Subcutaneous adipose tissue (tissue), 4 donors: Measurements from ENCODE around the gene OPCML. TPM values are rescaled to one million over a fixed set of nuclear protein-coding genes. Genes with fewer than 3 reads are reported as not detected.

Experiments used
- total RNA-seq, 4 donors: library from RNA; depleted of rRNA; stranded (reverse); fragments of >200 nt; gene quantifications; one replicate each; pipeline ENCODE4 v1.1.0, GENCODE V29; 2016
- TF ChIP-seq, protein P1 (sequence below): fragments of 450-650 bp; IDR thresholded peaks from one replicate; pipeline ENCODE4 v1.5.1; 2016; ENCODE audit warnings: low read depth, mild to moderate bottlenecking, control low read depth, antibody characterized with exemption, moderate library complexity

The OPCML gene
- total RNA-seq, 4 donors from 2014 or later, result under 0.01 TPM; not detected in 3

- TF ChIP-seq, protein P1, sequence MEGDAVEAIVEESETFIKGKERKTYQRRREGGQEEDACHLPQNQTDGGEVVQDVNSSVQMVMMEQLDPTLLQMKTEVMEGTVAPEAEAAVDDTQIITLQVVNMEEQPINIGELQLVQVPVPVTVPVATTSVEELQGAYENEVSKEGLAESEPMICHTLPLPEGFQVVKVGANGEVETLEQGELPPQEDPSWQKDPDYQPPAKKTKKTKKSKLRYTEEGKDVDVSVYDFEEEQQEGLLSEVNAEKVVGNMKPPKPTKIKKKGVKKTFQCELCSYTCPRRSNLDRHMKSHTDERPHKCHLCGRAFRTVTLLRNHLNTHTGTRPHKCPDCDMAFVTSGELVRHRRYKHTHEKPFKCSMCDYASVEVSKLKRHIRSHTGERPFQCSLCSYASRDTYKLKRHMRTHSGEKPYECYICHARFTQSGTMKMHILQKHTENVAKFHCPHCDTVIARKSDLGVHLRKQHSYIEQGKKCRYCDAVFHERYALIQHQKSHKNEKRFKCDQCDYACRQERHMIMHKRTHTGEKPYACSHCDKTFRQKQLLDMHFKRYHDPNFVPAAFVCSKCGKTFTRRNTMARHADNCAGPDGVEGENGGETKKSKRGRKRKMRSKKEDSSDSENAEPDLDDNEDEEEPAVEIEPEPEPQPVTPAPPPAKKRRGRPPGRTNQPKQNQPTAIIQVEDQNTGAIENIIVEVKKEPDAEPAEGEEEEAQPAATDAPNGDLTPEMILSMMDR, result no peak
Observed at GRCh38 chr11:132471466-132471865, 1060.8 kb downstream of the OPCML start.

- TF ChIP-seq, protein P1, result no peak
Observed at GRCh38 chr11:132466983-132467382, 1065.3 kb downstream of the OPCML start.

- TF ChIP-seq, protein P1, result no peak
Observed at GRCh38 chr11:132464939-132465338, 1067.4 kb downstream of the OPCML start.

GRCh38 chr11:132464003-132464342, 1068.3 kb downstream of the OPCML start:
- TF ChIP-seq, protein P1, result no peak

- TF ChIP-seq, protein P1, result no peak
Observed at GRCh38 chr11:132463295-132464002, 1068.9 kb downstream of the OPCML start.

DNA sequence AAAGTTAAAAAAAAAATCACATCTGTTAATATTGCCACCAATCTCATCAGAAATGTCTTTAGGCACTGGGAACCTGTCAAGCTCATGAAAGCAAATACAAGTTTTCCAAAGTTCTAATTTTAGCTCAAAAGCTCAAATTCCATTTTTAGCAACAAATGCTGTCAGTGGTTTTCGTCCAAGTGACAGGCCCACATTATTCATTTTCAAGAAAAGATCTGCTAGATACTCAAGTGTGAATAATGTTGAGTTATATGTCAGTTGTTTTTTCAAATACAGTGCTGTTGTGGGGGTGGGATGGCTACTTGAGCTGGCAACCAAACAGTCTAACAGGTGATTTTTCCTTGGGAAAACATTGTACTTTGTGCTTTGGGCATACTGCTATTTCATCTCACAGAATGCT, 1072.6 kb downstream of the OPCML start:
- TF ChIP-seq, protein P1, result no peak

GRCh38 chr11:132457445-132457844, 1074.9 kb downstream of the OPCML start:
- TF ChIP-seq, protein P1, result no peak
